Mammary epithelial cell (primary cell): ENCODE measurements around the gene NNAT.

Source experiments
- CTCF ChIP-seq, 2 donors: IDR thresholded peaks in 1 of 2; conservative IDR thresholded peaks in 1 of 2; 2 replicates each; pipeline ENCODE4 v1.5.1; 2011 to 2012; ENCODE audit warnings: inconsistent platforms in 2 of 2, low read length in 2 of 2, mild to moderate bottlenecking in 2 of 2, control low read depth in 1 of 2, low read depth in 1 of 2; ENCODE audit not compliant: insufficient read depth in 1 of 2; ENCODE audit errors: extremely low read depth in 1 of 2
- EZH2 ChIP-seq: IDR thresholded peaks from 2 replicates; pipeline ENCODE4 v1.6.1; 2012; ENCODE audit warnings: low read length, inconsistent platforms, borderline replicate concordance

- TF ChIP-seq CTCF (conservative IDR thresholded peaks at IDR 0.05 in 1 of 2, IDR thresholded peaks at IDR 0.05 in 1 of 2; ENCODE audit: extremely low read depth in 1 of 2, insufficient read depth in 1 of 2, low read depth in 1 of 2, low read length in 2 of 2): no peak
- TF ChIP-seq EZH2: no peak
Observed at GRCh38 chr20:37571033-37571432, 50.0 kb downstream of the NNAT start.
